GM21737 (cell line): Measurements from ENCODE around the gene HECTD4.
A peak's percentile ranks its signal among the peaks of the same experiment; 100 is the strongest.
"Not testable (repeated sequence)": the region's sequence is repeated elsewhere in the genome, so short reads cannot be mapped to it uniquely, and the experiment has no call there.

Experiments used
- ATAC-seq: cut with Tn5 transposase; IDR thresholded peaks from one replicate; pipeline ENCODE4 v1.9.1; 2021; ENCODE audit warnings: mild to moderate bottlenecking, moderate library complexity; ENCODE audit not compliant: unreplicated experiment

The HECTD4 gene, protein sequence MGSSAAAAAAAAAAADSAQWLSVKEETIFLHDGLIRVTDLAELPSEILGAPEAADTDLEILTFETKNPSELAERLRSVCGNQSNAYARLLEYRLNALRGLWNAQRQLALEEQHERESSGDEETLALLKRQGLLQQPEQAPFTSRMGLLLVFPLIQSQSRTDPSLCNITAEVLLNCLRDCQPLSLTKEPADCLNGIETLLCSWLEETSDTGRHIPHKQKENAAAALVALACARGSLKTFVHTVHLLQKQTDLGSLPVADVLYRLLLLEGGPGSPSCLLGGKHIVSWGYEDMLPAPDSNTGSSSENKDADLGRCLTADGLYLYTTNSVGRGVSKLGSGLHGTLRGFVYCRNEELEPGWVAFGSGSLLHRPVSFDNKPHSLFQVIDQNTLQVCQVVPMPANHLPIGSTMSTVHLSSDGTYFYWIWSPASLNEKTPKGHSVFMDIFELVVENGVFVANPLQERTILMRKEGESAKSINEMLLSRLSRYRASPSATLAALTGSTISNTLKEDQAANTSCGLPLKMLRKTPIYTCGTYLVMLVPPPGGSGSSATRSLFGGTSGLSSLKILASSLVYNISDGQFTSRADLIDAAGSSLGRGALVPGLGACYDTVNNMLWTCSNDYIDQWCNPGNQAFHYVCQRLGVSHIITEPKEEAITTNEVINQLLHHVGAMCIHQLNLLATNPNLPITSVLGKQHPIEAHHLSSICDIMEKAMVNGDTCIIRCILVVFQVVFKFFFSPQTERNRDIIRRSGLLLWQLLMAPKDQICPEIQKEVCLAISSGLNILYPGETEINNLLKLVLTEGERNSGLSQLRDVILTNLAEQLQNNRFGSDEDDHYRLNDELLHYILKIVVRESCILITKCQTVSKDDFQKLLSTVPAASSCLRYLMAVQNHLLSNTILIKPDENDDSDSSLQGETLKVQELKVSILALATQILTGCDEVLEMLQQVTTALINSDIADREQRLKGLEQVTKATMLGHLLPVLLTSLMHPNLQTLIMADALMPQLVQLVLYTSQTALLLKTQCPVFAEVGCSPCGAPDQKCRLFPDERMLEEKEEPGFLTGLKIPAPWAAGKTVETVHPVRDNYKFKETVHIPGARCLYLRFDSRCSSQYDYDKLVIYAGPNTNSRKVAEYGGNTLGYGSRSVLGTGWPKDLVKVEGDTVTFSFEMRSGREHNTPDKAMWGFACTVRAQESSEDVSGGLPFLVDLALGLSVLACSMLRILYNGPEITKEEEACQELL (N-terminal part only)

GRCh38 chr12:112381883-112382796 lies at the start of gene HECTD4:
Gene HECTD4 (minus strand): TSS chr12:112382431. CDS start chr12:112382128, 303 bp downstream.
- ATAC-seq: peak; percentile 90

DNA sequence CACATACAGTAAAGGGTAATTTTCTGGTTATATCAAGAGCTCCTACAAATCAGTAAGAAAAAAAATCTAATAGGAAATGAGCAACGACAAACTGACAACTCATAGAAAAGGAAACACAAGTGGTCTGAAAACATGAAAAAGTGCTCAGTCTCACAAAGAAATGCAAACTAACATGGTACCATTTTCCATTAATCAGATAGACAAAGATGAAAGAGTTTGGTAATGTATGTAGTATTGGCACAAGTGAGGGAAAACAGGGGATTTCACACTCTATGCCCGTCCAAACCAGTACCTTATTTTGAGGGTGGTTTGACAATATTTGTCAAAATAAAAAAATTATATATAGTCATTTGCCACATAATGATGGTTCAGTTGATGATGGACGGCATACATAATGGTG lies 49.7 kb upstream of the HECTD4 start:
- ATAC-seq: no peak

DNA sequence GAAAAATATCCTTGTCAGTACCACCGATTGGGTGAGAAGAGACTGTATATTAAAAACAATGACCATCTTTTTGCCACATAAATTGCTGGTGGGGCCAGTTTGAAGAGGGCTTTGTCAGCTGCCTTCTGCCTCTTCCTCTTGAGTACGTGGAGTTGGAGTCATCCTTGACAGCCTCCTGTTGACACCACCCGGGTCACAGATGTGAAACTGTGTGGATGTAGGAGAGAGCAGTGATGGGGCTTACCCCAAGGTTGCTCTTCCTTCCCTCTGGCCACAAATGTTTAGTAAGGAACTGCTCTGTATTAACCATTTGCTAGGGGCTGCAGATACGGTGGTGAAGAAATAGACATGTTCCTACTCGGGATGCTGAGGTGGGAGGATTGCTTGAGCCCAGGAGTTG lies 48.7 kb upstream of the HECTD4 start:
- ATAC-seq: no peak

DNA sequence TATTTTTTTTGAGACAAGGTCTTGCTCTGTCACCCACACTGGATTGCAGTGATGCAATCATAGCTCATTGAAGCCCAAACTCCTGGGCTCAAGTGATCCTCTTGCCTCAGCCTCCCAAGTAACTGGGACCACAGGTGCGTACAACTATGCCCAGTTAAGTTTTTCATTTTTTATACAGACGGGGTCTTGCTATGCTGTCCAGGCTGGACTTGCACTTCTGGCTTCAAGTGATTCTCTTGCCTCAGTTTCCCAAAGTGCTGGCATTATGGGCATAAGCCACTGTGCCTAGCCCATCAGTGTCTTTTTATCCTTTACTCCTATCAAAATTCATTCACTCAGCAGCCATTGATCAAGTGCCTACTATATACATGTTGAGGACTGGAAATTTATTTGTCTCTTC lies 45.5 kb upstream of the HECTD4 start:
- no peak for ATAC-seq

DNA sequence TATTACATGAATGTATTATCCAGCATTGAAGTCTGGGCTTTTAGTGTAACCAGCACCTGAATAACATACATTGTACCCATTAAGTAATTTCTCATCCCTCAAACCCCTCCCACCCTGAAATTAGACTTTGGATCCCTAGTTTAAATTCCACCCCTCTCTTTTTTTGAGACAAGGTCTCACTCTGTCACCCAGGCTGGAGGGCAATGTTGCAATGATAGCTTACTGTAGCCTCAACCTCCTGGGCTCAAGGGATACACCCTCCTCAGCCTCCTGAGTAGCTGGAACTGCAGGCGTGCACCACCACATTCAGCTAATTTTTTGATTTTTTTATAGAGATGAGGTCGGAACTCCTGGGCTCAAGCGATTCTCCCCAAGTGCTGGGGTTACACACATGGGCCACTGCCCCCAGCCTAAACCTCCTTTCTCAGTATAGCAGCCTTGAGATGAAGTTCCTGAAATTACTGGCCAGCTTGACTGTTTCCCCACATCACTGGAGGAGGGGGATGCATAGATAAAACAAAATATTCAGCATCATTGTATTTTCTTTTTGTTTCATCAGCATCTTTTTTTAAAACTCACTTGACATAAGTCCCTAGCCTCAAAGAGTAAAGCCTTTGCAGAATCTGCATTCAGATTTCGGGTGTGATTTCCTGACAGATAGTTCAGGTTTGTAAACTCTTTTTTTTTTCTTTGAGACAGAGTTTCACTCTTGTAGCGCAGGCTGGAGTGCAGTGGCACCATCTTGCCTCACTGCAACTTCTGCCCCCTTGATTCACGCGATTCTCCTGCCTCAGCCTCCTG lies 43.6 kb upstream of the HECTD4 start:
- no peak for ATAC-seq

GRCh38 chr12:112424126-112424525 lies 41.9 kb upstream of the HECTD4 start:
- ATAC-seq: no peak

DNA sequence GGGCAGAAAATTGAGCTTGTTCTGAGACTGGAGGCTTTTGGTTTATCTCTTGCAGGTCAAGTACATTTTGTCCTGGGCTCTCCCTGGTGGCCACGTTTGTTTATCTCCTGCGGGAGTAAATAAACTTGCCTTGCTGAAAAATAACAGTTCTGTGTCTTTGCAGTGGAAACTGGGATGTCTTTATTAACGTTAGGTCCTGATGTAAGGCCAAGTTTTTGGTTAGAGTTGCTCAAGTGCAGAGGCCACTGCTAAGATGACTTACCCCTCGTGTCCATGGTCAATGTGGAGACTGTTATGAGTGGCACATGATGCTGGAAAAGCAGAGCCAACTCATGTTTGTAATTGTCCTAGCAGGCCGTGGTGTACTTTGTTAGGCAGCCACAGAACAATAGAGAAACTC lies 40.3 kb upstream of the HECTD4 start:
- no peak for ATAC-seq

DNA sequence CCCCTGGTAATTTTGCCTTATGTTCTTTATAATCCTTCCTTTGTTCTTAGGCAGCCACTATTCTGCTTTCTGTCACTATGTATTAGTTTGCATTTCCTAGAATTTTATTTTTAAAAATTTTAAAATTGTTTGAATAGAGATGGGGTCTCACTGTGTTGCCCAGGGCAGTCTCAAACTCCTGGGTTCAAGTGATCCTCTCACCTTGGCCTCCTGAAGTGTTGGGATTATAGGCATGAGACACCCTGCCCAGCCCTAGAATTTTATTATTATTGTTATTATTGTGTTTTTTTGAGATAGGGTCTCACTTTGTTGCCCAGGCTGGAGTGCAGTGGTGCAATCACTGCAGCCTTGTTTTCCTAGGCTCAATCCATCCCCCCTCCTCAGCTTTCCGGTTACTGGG lies 39.1 kb upstream of the HECTD4 start:
- no peak for ATAC-seq

DNA sequence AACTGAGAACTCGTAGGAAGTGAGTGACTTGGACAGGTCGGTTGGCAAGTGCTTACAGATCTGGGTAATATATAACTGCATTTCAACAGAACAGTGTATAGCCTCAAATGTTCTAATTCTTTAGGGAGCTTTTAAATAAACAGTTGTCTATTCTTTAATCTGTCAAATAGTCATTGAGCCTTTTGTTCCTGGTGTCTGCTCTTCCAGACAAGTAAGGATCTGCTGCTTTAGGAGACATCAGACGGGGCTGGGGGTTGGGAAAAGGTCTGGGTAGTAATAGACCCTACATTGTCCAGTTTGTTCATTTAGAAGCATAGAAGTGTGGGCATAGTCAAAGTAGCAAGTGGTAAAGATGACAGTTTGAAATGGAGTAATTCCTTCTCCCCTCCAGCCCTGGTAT lies 38.5 kb upstream of the HECTD4 start:
- ATAC-seq: no peak

GRCh38 chr12:112419297-112420133 lies 37.3 kb upstream of the HECTD4 start:
- no peak for ATAC-seq

- peak; percentile 71 for ATAC-seq
Observed at GRCh38 chr12:112418608-112419296, 36.5 kb upstream of the HECTD4 start, which contains the start of gene PTPN11. Gene PTPN11 (plus strand): TSS chr12:112418947. CDS start chr12:112419112, 165 bp downstream.

GRCh38 chr12:112418273-112418607 lies 36.0 kb upstream of the HECTD4 start:
- peak; percentile 2 for ATAC-seq

- ATAC-seq: not testable (repeated sequence)
Observed at GRCh38 chr12:112415457-112415856, 33.2 kb upstream of the HECTD4 start.

GRCh38 chr12:112413855-112414625 lies 31.8 kb upstream of the HECTD4 start:
- no peak for ATAC-seq

GRCh38 chr12:112409906-112410244 lies 27.6 kb upstream of the HECTD4 start:
- ATAC-seq: no peak

DNA sequence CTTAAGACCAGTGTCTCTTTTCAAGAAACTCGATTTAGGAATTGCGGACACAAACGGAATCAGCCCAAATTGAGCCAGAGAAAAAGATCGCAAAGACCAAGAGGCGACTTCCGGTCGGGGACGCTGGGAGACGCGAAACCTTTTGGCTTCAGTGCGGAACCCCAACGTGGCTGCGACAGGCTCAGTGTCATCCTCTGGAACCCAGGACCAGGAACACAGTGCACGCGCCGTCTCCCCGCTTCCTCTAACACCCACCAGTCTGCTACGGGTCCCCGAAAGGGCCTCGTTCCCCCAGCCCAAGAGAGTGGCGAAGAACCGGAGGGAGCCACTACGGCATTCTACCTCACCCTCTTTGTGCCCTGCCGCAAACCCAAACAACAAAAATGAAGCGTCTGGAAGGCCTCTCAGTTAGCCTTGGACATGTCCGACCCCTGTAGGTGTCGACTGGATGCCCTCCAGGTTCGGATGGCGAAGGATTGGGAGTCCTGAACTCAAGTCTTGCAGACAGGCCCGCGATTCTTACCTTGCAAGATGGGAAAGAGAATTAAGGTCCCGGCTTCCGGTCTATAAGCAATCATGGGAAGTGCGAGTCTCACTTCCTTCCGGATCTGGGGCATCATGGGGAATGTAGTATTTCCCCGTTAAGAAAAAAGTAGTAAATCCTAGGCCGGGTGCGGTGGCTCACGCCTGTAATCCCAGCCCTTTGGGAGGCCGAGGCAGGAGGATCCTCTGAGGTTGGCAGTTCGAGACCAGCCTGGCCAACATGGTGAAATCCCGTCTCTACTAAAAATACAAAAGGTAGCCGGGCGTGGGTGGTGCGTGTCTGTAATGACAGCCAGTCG lies 27.1 kb upstream of the HECTD4 start, which contains the start of gene RPL6:
Gene RPL6, minus strand, starts transcription at position 542 of the 842 bp plus-strand sequence. CDS start 949 bp downstream, outside the sequence.
- peak; percentile 80 for ATAC-seq
